B cell (primary cell): ENCODE data around the gene HHIPL2. TPM values are rescaled to one million over a fixed set of nuclear protein-coding genes. Genes with fewer than 3 reads are reported as not detected.
"Not testable (repeated sequence)": the region's sequence is repeated elsewhere in the genome, so short reads cannot be mapped to it uniquely, and the experiment has no call there.

Source experiments
- ATAC-seq: fragments of 200-7000 bp; cut with Tn5 transposase; one replicate; pipeline ENCODE4 v1.10.0; 2021; ENCODE audit warnings: low read depth, mild to moderate bottlenecking, moderate number of reproducible peaks, moderate library complexity
- CTCF ChIA-PET: fragments of 350-600 bp; sonication (Branson Sonifier 250); formaldehyde crosslinking; loops from one replicate; lab custom pipeline; 2021; ENCODE audit warnings: antibody characterized with exemption, inconsistent platforms; lab: Charles Lee
- POLR2A ChIA-PET: fragments of 350-600 bp; sonication (Branson Sonifier 250); formaldehyde crosslinking; loops from one replicate; lab custom pipeline; 2021; ENCODE audit warnings: antibody characterized with exemption; lab: Charles Lee
- DNase-seq: peaks from one replicate; pipeline ENCODE4 v3.0.0; 2013
- H2AFZ ChIP-seq: 2 replicates; pipeline ENCODE4 v1.6.1; 2012; ENCODE audit warnings: mild to moderate bottlenecking, low read depth, low read length; ENCODE audit not compliant: insufficient read depth, poor library complexity, severe bottlenecking
- H3K27ac ChIP-seq, 2 donors: 1 replicate in 1 of 2; 2 replicates in 1 of 2; pipeline ENCODE4 v1.5.1; 2012 to 2013; ENCODE audit warnings: low read length in 2 of 2, mild to moderate bottlenecking in 2 of 2, moderate library complexity in 1 of 2
- H3K27me3 ChIP-seq, 4 experiments: fragments of 200-600 bp in 1 of 4; sonication (generic) in 1 of 4; replicated peaks in 1 of 4; 1 replicate in 2 of 4; 2 replicates in 2 of 4; pipeline versions ENCODE4 v1.6.1 to v1.7.0; 2013 to 2016; ENCODE audit warnings: low read length in 3 of 4, mild to moderate bottlenecking in 2 of 4, mixed read lengths in 1 of 4, moderate library complexity in 1 of 4; ENCODE audit not compliant: insufficient read depth in 4 of 4, control insufficient read depth in 3 of 4; ENCODE audit errors: control extremely low read depth in 1 of 4
- H3K36me3 ChIP-seq, 2 experiments: replicated peaks in 1 of 2; 1 replicate in 1 of 2; 2 replicates in 1 of 2; pipeline versions ENCODE4 v1.6.1 to v1.7.1; 2013; ENCODE audit warnings: low read length in 1 of 2; ENCODE audit not compliant: insufficient read depth in 2 of 2, control insufficient read depth in 1 of 2; ENCODE audit errors: control extremely low read depth in 1 of 2, extremely low read depth in 1 of 2
- H3K4me1 ChIP-seq, 2 donors: fragments of 200-600 bp in 1 of 2; sonication (generic) in 1 of 2; 1 replicate in 1 of 2; 2 replicates in 1 of 2; pipeline versions ENCODE4 v1.5.1 to v1.6.1; 2013 to 2017; ENCODE audit warnings: low read length in 2 of 2; ENCODE audit not compliant: control insufficient read depth in 2 of 2, insufficient read depth in 2 of 2
- H3K4me2 ChIP-seq: replicated peaks from 2 replicates; pipeline ENCODE3; 2012; ENCODE audit warnings: mild to moderate bottlenecking, low read depth, low read length; ENCODE audit not compliant: poor library complexity, severe bottlenecking
- H3K4me3 ChIP-seq, 5 experiments: fragments of 200-600 bp in 1 of 5; sonication (generic) in 1 of 5; 1 replicate in 3 of 5; 2 replicates in 2 of 5; pipeline versions ENCODE4 v1.5.1 to v1.7.0; 2011 to 2016; ENCODE audit warnings: low read length in 4 of 5, mild to moderate bottlenecking in 4 of 5, low read depth in 2 of 5, control low read depth in 1 of 5, moderate library complexity in 1 of 5; ENCODE audit not compliant: insufficient read depth in 1 of 5; ENCODE audit errors: control extremely low read depth in 1 of 5, extremely low read depth in 1 of 5
- H3K79me2 ChIP-seq: fragments of 200-600 bp; sonication (generic); one replicate; pipeline ENCODE4 v1.6.0; 2016; ENCODE audit warnings: low read length; ENCODE audit not compliant: control insufficient read depth, insufficient read depth
- H3K9ac ChIP-seq: fragments of 200-600 bp; sonication (generic); 2 replicates; pipeline ENCODE4 v1.6.1; 2017; ENCODE audit warnings: mild to moderate bottlenecking, low read length, moderate library complexity
- H3K9me3 ChIP-seq, 3 donors: one replicate each; pipeline versions ENCODE4 v1.6.1 to v1.7.1; 2013; ENCODE audit warnings: low read length in 2 of 3; ENCODE audit not compliant: control insufficient read depth in 2 of 3, insufficient read depth in 1 of 3; ENCODE audit errors: control extremely low read depth in 1 of 3
- H4K20me1 ChIP-seq: 2 replicates; pipeline ENCODE4 v1.6.0; 2012; ENCODE audit warnings: mild to moderate bottlenecking, low read length; ENCODE audit not compliant: insufficient read depth, control insufficient read depth, poor library complexity, severe bottlenecking
- H3K27ac Mint-ChIP-seq: one replicate; pipeline ENCODE4 v1.8.0; 2021; ENCODE audit warnings: mixed read lengths
- H3K27me3 Mint-ChIP-seq: one replicate; pipeline ENCODE4 v1.8.0; 2021; ENCODE audit warnings: mixed read lengths
- H3K4me1 Mint-ChIP-seq: one replicate; pipeline ENCODE4 v1.8.0; 2021; ENCODE audit warnings: mixed read lengths
- H3K4me3 Mint-ChIP-seq: one replicate; pipeline ENCODE4 v1.8.0; 2021; ENCODE audit warnings: mixed read lengths
- H3K9me3 Mint-ChIP-seq: one replicate; pipeline ENCODE4 v1.8.0; 2022; ENCODE audit warnings: mixed read lengths; ENCODE audit not compliant: insufficient read depth
- CTCF ChIP-seq: fragments of 200-600 bp; IDR thresholded peaks from one replicate; pipeline ENCODE4 v1.8.0; 2022; ENCODE audit warnings: antibody characterized with exemption, mild to moderate bottlenecking
- EZH2 ChIP-seq: IDR thresholded peaks from 2 replicates; pipeline ENCODE4 v1.6.1; 2012; ENCODE audit warnings: borderline replicate concordance, low read depth, mild to moderate bottlenecking, moderate library complexity, low read length; ENCODE audit not compliant: insufficient read depth, poor library complexity, severe bottlenecking
- WGBS: methylation state at CpG from one replicate; pipeline ENCODE4 v1.1.5; 2013; ENCODE audit warnings: missing lambda C conversion rate; ENCODE audit not compliant: insufficient coverage; 5-methylcytosine and 5-hydroxymethylcytosine counted together
- intact Hi-C: fragments of 100-400 bp; cut with micrococcal nuclease; formaldehyde crosslinking; loops from one replicate; pipeline ENCODE4 v1.10.0; 2022
- polyA plus RNA-seq: library from polyadenylated mRNA; depleted of rRNA; stranded (reverse); fragments of >200 nt; gene quantifications from 2 replicates; pipeline ENCODE4 v1.2.3, GENCODE V29; 2012
- total RNA-seq, 2 donors: library from RNA; stranded (reverse); fragments of 120-200 nt in 1 of 2; gene quantifications; 1 replicate in 1 of 2; 2 replicates in 1 of 2; pipeline versions ENCODE4 v1.2.3 to v1.2.4, GENCODE V29; 2013 to 2022

HHIPL2 gene
- total and polyA plus RNA-seq, 2 donors (not counting 1 experiment from before 2014, with no cell fraction given): 0.63 to 0.99 TPM

- intact Hi-C loops: no loop called here
- no peak for TF ChIP-seq EZH2
- no peak for TF ChIP-seq CTCF
- no peak overlapping the region for H3K27ac Mint-ChIP-seq
- Histone ChIP-seq H3K4me3 (no peak overlapping the region), H3K4me1 (no peaks in the 10 kb centered on the region), H2AFZ (no peak overlapping the region), H3K27ac (no peak overlapping the region), H3K9me3 (no peaks in the 10 kb centered on the region), H3K27me3 (no peaks in the 10 kb centered on the region), H3K9ac (no peak overlapping the region), H3K79me2 (no peaks in the 10 kb centered on the region), H4K20me1 (no peaks in the 10 kb centered on the region), H3K36me3 (no peaks in the 10 kb centered on the region), H3K4me2 (no peak overlapping the region)
- no peaks in the 10 kb centered on the region for H3K9me3 Mint-ChIP-seq
- ChIA-PET POLR2A (no interaction called here), CTCF (no interaction called here)
- peaks cover 2% of the 10 kb centered on the region for H3K4me1 Mint-ChIP-seq
- no peak overlapping the region for H3K4me3 Mint-ChIP-seq
- peaks cover 11% of the 10 kb centered on the region for H3K27me3 Mint-ChIP-seq
- 95% methylated on average over 3 of the region's 7 CpGs for WGBS
- no peak for ATAC-seq
- DNase-seq: no peak
Measured at GRCh38 chr1:222521299-222522104, 26.4 kb downstream of the HHIPL2 start.

GRCh38 chr1:222489496-222489895 lies 58.4 kb downstream of the HHIPL2 start:
- H3K36me3 ChIP-seq, POLR2A ChIA-PET, ATAC-seq, H3K4me1 Mint-ChIP-seq, H3K27me3 Mint-ChIP-seq, CTCF ChIA-PET, H3K4me3 Mint-ChIP-seq, H3K9me3 Mint-ChIP-seq, H3K9ac ChIP-seq, H3K4me3 ChIP-seq, H2AFZ ChIP-seq, H3K79me2 ChIP-seq, H3K9me3 ChIP-seq, H3K27me3 ChIP-seq, H3K4me1 ChIP-seq, intact Hi-C loops, H3K27ac Mint-ChIP-seq, DNase-seq, H3K27ac ChIP-seq, H3K4me2 ChIP-seq, H4K20me1 ChIP-seq: not testable (repeated sequence)
- WGBS: 80% methylated on average over 1 of the region's 5 CpGs

GRCh38 chr1:222487774-222488173 lies 60.1 kb downstream of the HHIPL2 start:
- H3K9ac ChIP-seq, DNase-seq, CTCF ChIA-PET, H3K27me3 Mint-ChIP-seq, ATAC-seq, H3K4me2 ChIP-seq, H3K4me3 ChIP-seq, H3K79me2 ChIP-seq, POLR2A ChIA-PET, H3K36me3 ChIP-seq, H2AFZ ChIP-seq, H3K4me3 Mint-ChIP-seq, H3K4me1 Mint-ChIP-seq, intact Hi-C loops, H3K9me3 ChIP-seq, H3K9me3 Mint-ChIP-seq, H3K27ac ChIP-seq, H3K27me3 ChIP-seq, H4K20me1 ChIP-seq, H3K4me1 ChIP-seq, H3K27ac Mint-ChIP-seq: not testable (repeated sequence)
- whole genome bisulfite sequencing: no CpG with 5 or more reads among the region's 27 CpGs
